GM12878 (cell line): ENCODE measurements around the gene DLX3. TPM values are rescaled to one million over a fixed set of nuclear protein-coding genes. Genes with fewer than 3 reads are reported as not detected.

Experiments used
- EED ChIP-seq: sonication (generic); IDR thresholded peaks from 2 replicates; pipeline ENCODE4 v1.6.1; 2016; ENCODE audit warnings: antibody characterized with exemption, low read depth
- MTA2 ChIP-seq: fragments of 450-650 bp; IDR thresholded peaks from 2 replicates; pipeline ENCODE4 v1.6.1; 2016; ENCODE audit warnings: low read depth, mild to moderate bottlenecking, moderate library complexity
- NFYB ChIP-seq: IDR thresholded peaks from 2 replicates; pipeline ENCODE4 v1.6.1; 2011; ENCODE audit warnings: low read depth, mild to moderate bottlenecking, low read length, improper control_type of control experiment, moderate library complexity; ENCODE audit not compliant: insufficient read depth
- POLR2A ChIP-seq: IDR thresholded peaks from 2 replicates; pipeline ENCODE4 v1.6.1; 2011; ENCODE audit warnings: low read depth, mild to moderate bottlenecking, low read length
- POLR2AphosphoS2 ChIP-seq: IDR thresholded peaks from 2 replicates; pipeline ENCODE4 v1.6.1; 2011; ENCODE audit warnings: low read depth, mild to moderate bottlenecking, low read length, improper control_type of control experiment, moderate library complexity
- SP1 ChIP-seq: IDR thresholded peaks from one replicate; pipeline ENCODE4 v1.6.1; 2011; ENCODE audit warnings: low read depth, low read length
- TCF7 ChIP-seq: IDR thresholded peaks from 2 replicates; pipeline ENCODE4 v1.6.1; 2014; ENCODE audit warnings: antibody characterized with exemption, borderline replicate concordance
- polyA plus RNA-seq, 11 experiments: library from polyadenylated mRNA; depleted of rRNA in 4 of 11; unstranded in 6 of 11; stranded (reverse) in 5 of 11; fragments of >200 nt; fragmentation: Nextera tagmentation in 4 of 11; fragmentation: Illumina TruSeq in 1 of 11; extraction: Ambion mirVana in 4 of 11; extraction: Trizol in 1 of 11; gene quantifications; 1 replicate in 1 of 11; 2 replicates in 10 of 11; pipeline versions ENCODE4 v1.2.1 to v1.2.3, GENCODE V29; 2011 to 2016; ENCODE audit warnings: inconsistent platforms in 2 of 11, missing spikeins in 2 of 11, low read depth in 1 of 11
- total RNA-seq, 4 experiments: library from RNA; depleted of rRNA in 3 of 4; stranded (reverse); fragments of >200 nt in 3 of 4; fragmentation: Illumina TruSeq in 1 of 4; extraction: Trizol in 1 of 4; gene quantifications; 2 replicates each; pipeline versions ENCODE4 v1.2.1 to v1.2.3, GENCODE V29; 2013 to 2021
- TF ChIP-seq, protein P1 (sequence below): fragments of 450-650 bp; IDR thresholded peaks from 2 replicates; pipeline ENCODE4 v1.6.1; 2016; ENCODE audit warnings: mild to moderate bottlenecking, moderate library complexity, borderline replicate concordance
- TF ChIP-seq, protein P2 (sequence below): fragments of 450-650 bp; IDR thresholded peaks from 2 replicates; pipeline ENCODE4 v1.6.1; 2017; ENCODE audit warnings: mild to moderate bottlenecking

Gene DLX3
- total and polyA plus RNA-seq, 10 of the 15 experiments (the other 5 are each of a cell fraction or from before 2014, with no cell fraction given): not detected

DNA sequence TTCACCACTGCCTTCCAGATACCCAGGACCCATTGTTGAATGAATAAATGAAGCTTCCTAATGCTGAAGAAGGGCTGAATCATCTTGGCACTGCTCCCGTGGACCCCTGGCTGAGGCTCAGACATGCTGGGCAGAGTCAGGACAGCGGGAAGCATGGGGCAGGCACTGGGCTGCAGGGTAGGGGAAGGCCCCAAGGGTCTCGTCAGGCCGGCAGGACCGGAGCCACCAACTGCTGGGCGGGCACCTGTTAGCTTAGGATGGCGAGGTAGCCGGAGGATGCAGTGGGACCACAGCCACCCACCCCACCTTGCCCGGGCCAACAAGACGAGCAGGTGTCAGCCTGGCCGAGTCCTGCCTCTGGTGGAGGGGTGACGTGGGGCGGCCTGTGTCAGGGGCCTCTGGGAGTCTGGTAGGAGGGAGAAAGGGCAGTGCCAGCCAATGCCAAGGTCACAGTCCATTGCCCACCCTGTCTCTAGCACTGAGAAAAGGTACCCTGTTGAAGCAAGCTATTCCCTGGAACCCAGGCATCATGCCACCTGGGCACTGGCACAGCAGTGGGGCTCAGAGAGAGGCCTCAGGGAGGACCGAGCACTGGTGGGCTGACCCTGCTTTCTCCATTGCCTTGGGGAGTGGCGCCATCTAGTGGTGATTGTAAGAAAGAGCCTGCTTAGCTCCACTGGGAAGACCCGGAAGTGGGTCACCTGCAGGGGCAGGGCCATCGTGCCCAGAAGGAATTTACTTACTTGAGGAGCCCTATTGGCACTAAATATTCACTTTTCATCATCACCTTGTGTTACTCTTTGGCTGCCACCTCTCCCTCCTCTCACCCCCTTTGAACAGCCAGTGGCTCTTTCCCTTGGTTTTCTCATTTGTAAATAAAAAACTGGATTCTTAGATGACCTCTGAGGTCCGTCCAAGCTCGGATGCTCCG is 3.0 kb upstream of the DLX3 start (continued):
- TF ChIP-seq, protein P1, sequence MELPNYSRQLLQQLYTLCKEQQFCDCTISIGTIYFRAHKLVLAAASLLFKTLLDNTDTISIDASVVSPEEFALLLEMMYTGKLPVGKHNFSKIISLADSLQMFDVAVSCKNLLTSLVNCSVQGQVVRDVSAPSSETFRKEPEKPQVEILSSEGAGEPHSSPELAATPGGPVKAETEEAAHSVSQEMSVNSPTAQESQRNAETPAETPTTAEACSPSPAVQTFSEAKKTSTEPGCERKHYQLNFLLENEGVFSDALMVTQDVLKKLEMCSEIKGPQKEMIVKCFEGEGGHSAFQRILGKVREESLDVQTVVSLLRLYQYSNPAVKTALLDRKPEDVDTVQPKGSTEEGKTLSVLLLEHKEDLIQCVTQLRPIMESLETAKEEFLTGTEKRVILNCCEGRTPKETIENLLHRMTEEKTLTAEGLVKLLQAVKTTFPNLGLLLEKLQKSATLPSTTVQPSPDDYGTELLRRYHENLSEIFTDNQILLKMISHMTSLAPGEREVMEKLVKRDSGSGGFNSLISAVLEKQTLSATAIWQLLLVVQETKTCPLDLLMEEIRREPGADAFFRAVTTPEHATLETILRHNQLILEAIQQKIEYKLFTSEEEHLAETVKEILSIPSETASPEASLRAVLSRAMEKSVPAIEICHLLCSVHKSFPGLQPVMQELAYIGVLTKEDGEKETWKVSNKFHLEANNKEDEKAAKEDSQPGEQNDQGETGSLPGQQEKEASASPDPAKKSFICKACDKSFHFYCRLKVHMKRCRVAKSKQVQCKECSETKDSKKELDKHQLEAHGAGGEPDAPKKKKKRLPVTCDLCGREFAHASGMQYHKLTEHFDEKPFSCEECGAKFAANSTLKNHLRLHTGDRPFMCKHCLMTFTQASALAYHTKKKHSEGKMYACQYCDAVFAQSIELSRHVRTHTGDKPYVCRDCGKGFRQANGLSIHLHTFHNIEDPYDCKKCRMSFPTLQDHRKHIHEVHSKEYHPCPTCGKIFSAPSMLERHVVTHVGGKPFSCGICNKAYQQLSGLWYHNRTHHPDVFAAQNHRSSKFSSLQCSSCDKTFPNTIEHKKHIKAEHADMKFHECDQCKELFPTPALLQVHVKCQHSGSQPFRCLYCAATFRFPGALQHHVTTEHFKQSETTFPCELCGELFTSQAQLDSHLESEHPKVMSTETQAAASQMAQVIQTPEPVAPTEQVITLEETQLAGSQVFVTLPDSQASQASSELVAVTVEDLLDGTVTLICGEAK: no peak; the same call in 1 of the 2 replicates
- TF ChIP-seq MTA2 (no peak), NFYB (no peak), EED (no peak), SP1 (no peak), POLR2AphosphoS2 (no peak), POLR2A (no peak), TCF7 (no peak)
- TF ChIP-seq, protein P2, sequence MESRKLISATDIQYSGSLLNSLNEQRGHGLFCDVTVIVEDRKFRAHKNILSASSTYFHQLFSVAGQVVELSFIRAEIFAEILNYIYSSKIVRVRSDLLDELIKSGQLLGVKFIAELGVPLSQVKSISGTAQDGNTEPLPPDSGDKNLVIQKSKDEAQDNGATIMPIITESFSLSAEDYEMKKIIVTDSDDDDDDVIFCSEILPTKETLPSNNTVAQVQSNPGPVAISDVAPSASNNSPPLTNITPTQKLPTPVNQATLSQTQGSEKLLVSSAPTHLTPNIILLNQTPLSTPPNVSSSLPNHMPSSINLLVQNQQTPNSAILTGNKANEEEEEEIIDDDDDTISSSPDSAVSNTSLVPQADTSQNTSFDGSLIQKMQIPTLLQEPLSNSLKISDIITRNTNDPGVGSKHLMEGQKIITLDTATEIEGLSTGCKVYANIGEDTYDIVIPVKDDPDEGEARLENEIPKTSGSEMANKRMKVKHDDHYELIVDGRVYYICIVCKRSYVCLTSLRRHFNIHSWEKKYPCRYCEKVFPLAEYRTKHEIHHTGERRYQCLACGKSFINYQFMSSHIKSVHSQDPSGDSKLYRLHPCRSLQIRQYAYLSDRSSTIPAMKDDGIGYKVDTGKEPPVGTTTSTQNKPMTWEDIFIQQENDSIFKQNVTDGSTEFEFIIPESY: no peak
- TF ChIP-seq, all 136 proteins: peak for 16
